ENCODE results near the gene ZNF430. TPM values are rescaled to one million over a fixed set of nuclear protein-coding genes. Genes with fewer than 3 reads are reported as not detected.
A peak's percentile ranks its signal among the peaks of the same experiment; 100 is the strongest.

Gene ZNF430
- polyA plus RNA-seq, 1 donor (not counting 4 experiments of a cell fraction or from before 2014, with no cell fraction given), result 11.8 TPM

- Histone ChIP-seq H3K9ac (ENCODE audit: control insufficient read depth, extremely low read depth, insufficient read depth, low read length) (peak within 1 kb of the TSS; percentile 85), H3K36me3 (ENCODE audit: control insufficient read depth in 2 of 2, extremely low read depth in 1 of 2, insufficient read depth in 2 of 2, low read length in 2 of 2) (peaks cover 0 to 3% of the 10 kb centered on the region in 2 experiments), H3K4me3 (ENCODE audit: control insufficient read depth in 2 of 3, extremely low read depth in 1 of 3, insufficient read depth in 2 of 3, low read depth in 1 of 3, low read length in 3 of 3) (peak within 1 kb of the TSS; percentile 71 to 81 (median 78)), H3K9me3 (ENCODE audit: control insufficient read depth, low read depth, low read length) (no peaks in the 10 kb centered on the region), H3K4me2 (ENCODE audit: control insufficient read depth, extremely low read depth, insufficient read depth, low read depth, low read length) (peak within 1 kb of the TSS; percentile 69), H2AFZ (ENCODE audit: control insufficient read depth, low read length) (peak within 1 kb of the TSS; percentile 92), H3K27me3 (ENCODE audit: control insufficient read depth, extremely low read depth, insufficient read depth, low read length) (no peaks in the 10 kb centered on the region), H3K4me1 (ENCODE audit: control insufficient read depth, extremely low read depth, insufficient read depth, low read length) (peaks cover 6% of the 10 kb centered on the region), H3K27ac (ENCODE audit: control insufficient read depth, insufficient read depth, low read length) (peak within 1 kb of the TSS; percentile 78), H3K9me1 (ENCODE audit: control insufficient read depth, extremely low read depth, insufficient read depth, low read length) (no peaks in the 10 kb centered on the region), H3K79me2 (ENCODE audit: control insufficient read depth, insufficient read depth, low read length) (peaks cover 4% of the 10 kb centered on the region), H4K20me1 (ENCODE audit: control insufficient read depth, extremely low read depth, insufficient read depth, low read length) (no peaks in the 10 kb centered on the region)
- dilution Hi-C loops (cut with MboI; ENCODE audit: extremely low pct_ligation_motif_present, low sequenced_read_pairs), result no loop called here
- FAIRE-seq (peak; percentile 87), DNase-seq (ENCODE audit: low read depth, low spot score) (peak; percentile 59)
- TF ChIP-seq CTCF (optimal IDR thresholded peaks at IDR 0.05 in 1 of 3, IDR thresholded peaks at IDR 0.05 in 1 of 3, conservative IDR thresholded peaks at IDR 0.05 in 1 of 3; ENCODE audit: extremely low read depth in 1 of 3, insufficient read depth in 2 of 3, low read length in 3 of 3) (no peak), EZH2 (IDR thresholded peaks at IDR 0.05; ENCODE audit: low read length) (no peak)
Observed at GRCh38 chr19:21082011-21082975, 61.8 kb downstream of the ZNF430 start, which contains the start of gene ZNF714. TSS of gene ZNF714 (plus strand) at chr19:21082203. CDS start at chr19:21098269, 16,066 bp downstream.

DNA sequence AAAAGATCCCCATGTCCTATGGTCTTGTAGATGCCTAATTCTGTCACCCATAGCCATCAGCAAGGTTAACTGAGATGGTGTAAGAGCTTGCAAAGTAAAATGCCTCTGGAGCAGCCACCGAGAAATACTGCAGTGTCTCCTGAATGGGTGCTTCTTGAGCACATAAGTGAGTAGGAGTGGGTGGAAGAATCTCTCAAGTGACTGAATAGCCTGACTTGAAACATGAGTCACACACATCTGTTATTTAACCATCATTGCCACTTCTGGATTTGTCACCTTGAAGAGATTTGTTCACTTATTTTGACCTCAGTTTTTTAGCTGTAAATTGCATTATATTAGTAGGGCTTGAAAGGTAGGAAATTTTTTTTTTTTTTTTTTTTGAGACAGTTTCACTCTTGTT, 63.9 kb downstream of the ZNF430 start:
- Histone ChIP-seq H3K4me1 (ENCODE audit: control insufficient read depth, extremely low read depth, insufficient read depth, low read length) (peaks cover 6% of the 10 kb centered on the region), H3K4me3 (ENCODE audit: control insufficient read depth in 2 of 3, extremely low read depth in 1 of 3, insufficient read depth in 2 of 3, low read depth in 1 of 3, low read length in 3 of 3) (no peak overlapping the region), H3K27ac (ENCODE audit: control insufficient read depth, insufficient read depth, low read length) (no peak overlapping the region), H4K20me1 (ENCODE audit: control insufficient read depth, extremely low read depth, insufficient read depth, low read length) (no peaks in the 10 kb centered on the region), H3K79me2 (ENCODE audit: control insufficient read depth, insufficient read depth, low read length) (peaks cover 4% of the 10 kb centered on the region), H3K27me3 (ENCODE audit: control insufficient read depth, extremely low read depth, insufficient read depth, low read length) (no peaks in the 10 kb centered on the region), H3K9me1 (ENCODE audit: control insufficient read depth, extremely low read depth, insufficient read depth, low read length) (no peaks in the 10 kb centered on the region), H3K4me2 (ENCODE audit: control insufficient read depth, extremely low read depth, insufficient read depth, low read depth, low read length) (no peak overlapping the region), H2AFZ (ENCODE audit: control insufficient read depth, low read length) (no peak overlapping the region), H3K9me3 (ENCODE audit: control insufficient read depth, low read depth, low read length) (no peaks in the 10 kb centered on the region), H3K36me3 (ENCODE audit: control insufficient read depth in 2 of 2, extremely low read depth in 1 of 2, insufficient read depth in 2 of 2, low read length in 2 of 2) (peaks cover 0 to 3% of the 10 kb centered on the region in 2 experiments), H3K9ac (ENCODE audit: control insufficient read depth, extremely low read depth, insufficient read depth, low read length) (no peak overlapping the region)
- dilution Hi-C loops (cut with MboI; ENCODE audit: extremely low pct_ligation_motif_present, low sequenced_read_pairs), result no loop called here
- TF ChIP-seq CTCF (optimal IDR thresholded peaks at IDR 0.05 in 1 of 3, IDR thresholded peaks at IDR 0.05 in 1 of 3, conservative IDR thresholded peaks at IDR 0.05 in 1 of 3; ENCODE audit: extremely low read depth in 1 of 3, insufficient read depth in 2 of 3, low read length in 3 of 3), result no peak
- no peak for TF ChIP-seq EZH2 (IDR thresholded peaks at IDR 0.05; ENCODE audit: low read length)
- DNase-seq (ENCODE audit: low read depth, low spot score), result peak; percentile 25
- no peak for FAIRE-seq

Data from keratinocyte (primary cell).